Epithelial cell of esophagus (primary cell): ENCODE data around the gene ARID5A.

ENCODE experiments used
- DNase-seq: peaks from one replicate; pipeline ENCODE4 v3.0.0; 2010; ENCODE audit warnings: low read depth
- H3K4me3 ChIP-seq: 2 replicates; pipeline ENCODE4 v1.5.1; 2011; ENCODE audit warnings: mild to moderate bottlenecking, low read length, control low read depth
- CTCF ChIP-seq: IDR thresholded peaks from 2 replicates; pipeline ENCODE4 v1.5.1; 2011; ENCODE audit warnings: low read depth, mild to moderate bottlenecking, low read length, control low read depth, inconsistent platforms; ENCODE audit not compliant: insufficient read depth; ENCODE audit errors: missing control alignments

Gene ARID5A

GRCh38 chr2:96579422-96579821 lies 42.9 kb downstream of the ARID5A start:
- DNase-seq: no peak
- no peak for TF ChIP-seq CTCF
- H3K4me3 ChIP-seq: no peak overlapping the region

GRCh38 chr2:96580771-96581170 lies 44.2 kb downstream of the ARID5A start:
- TF ChIP-seq CTCF: peak; percentile 75
- peak; percentile 63 for DNase-seq
- H3K4me3 ChIP-seq: no peak overlapping the region

GRCh38 chr2:96584017-96584416 lies 47.5 kb downstream of the ARID5A start:
- H3K4me3 ChIP-seq: no peak overlapping the region
- TF ChIP-seq CTCF: no peak

DNA sequence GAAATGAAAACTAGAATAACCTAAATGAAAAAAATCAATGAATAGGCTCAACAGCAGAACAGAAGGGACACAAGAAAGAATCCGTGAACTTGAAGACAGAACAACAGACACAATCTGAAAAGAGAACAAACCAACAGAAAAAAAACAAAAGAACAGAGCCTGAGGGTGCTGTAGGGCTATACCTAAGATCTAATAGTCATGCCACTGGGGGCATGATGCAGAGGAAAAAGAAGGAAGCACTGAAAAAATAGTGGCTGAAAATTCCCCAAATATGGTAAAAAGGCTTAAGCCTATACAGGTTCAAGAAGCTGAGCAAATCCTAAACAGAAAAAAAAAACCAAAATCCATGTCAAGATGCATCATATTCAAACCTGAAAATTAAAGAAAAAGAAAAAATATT lies 51.3 kb downstream of the ARID5A start:
- DNase-seq: no peak
- no peak for TF ChIP-seq CTCF
- H3K4me3 ChIP-seq: no peak overlapping the region

More at GRCh38 chr2:96584017-96584416, 47.5 kb downstream of the ARID5A start:
- peak; percentile 67 for DNase-seq

GRCh38 chr2:96591054-96591453 lies 54.5 kb downstream of the ARID5A start:
- H3K4me3 ChIP-seq: no peak overlapping the region
- TF ChIP-seq CTCF: no peak
- no peak for DNase-seq

DNA sequence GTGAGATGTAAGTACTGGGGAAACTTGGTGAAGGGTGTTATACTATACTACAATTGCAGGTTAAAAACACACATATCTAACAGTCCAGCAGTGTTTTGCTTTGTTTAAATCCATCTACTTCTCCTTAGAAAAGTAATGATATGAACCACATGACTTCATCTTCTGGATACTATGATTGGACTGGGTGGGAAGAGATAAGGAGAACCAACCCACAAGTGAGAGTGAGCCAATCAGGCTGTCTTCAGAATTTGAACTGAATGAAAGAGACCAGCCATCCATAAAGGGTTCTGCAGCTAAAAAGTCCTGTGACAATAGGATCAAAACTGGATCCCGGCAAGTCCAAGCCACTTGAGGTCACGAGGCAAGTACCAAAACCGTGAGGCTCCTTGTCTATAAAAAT lies 54.9 kb downstream of the ARID5A start:
- no peak for DNase-seq
- no peak overlapping the region for H3K4me3 ChIP-seq
- no peak for TF ChIP-seq CTCF

DNA sequence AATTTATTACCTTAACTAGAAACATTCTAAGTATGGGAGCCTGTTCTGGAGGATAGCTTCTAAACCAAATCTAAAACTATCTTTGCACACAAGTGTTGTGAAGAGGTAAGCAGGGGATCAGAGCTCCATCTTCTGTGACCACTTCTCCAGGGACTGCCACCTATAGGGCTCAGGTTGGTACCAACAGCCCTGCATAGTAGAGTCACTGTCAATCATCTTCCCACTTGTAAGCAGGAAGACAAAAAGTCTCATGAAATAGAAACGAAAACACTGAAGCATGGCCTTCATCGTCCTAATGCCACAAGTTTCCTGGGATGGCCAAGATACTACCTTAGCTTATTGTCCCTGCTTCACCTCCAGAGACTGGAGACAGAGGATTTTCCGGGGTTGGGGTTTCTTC lies 57.7 kb downstream of the ARID5A start:
- no peak overlapping the region for H3K4me3 ChIP-seq
- DNase-seq: no peak
- no peak for TF ChIP-seq CTCF
